Lower leg skin (tissue), 4 donors: ENCODE data around the gene TENT4A. TPM values are rescaled to one million over a fixed set of nuclear protein-coding genes. Genes with fewer than 3 reads are reported as not detected.
"Not testable (repeated sequence)": the region's sequence is repeated elsewhere in the genome, so short reads cannot be mapped to it uniquely, and the experiment has no call there.

Experiments
- DNase-seq, 2 donors: peaks; one replicate each; pipeline ENCODE4 v3.0.0-alpha.2; 2019; ENCODE audit warnings: low spot score in 2 of 2
- H3K4me3 ChIP-seq: fragments of 200-600 bp; sonication (generic); 2 replicates; pipeline ENCODE4 v1.5.1; 2017; ENCODE audit warnings: mild to moderate bottlenecking, low read depth; ENCODE audit not compliant: poor library complexity, severe bottlenecking
- POLR2A ChIP-seq, 2 donors: fragments of 450-650 bp; IDR thresholded peaks; one replicate each; pipeline ENCODE4 v1.6.1; 2016 to 2017; ENCODE audit warnings: antibody characterized with exemption in 2 of 2, mild to moderate bottlenecking in 1 of 2, moderate library complexity in 1 of 2
- WGBS, 2 donors: methylation state at CpG; one replicate each; pipeline ENCODE4 v1.1.5; 2018; 5-methylcytosine and 5-hydroxymethylcytosine counted together
- intact Hi-C: fragments of 100-400 bp; cut with DNase I; formaldehyde crosslinking; loops from one replicate; pipeline ENCODE4 v1.15.0; 2023; ENCODE audit warnings: low total_unique reads
- total RNA-seq, 4 donors: library from RNA; depleted of rRNA; stranded (reverse); fragments of >200 nt; gene quantifications; one replicate each; pipeline ENCODE4 v1.1.0, GENCODE V29; 2016
- TF ChIP-seq, protein P1 (sequence below), 3 donors: fragments of 450-650 bp; IDR thresholded peaks; one replicate each; pipeline ENCODE4 v1.5.1; 2016; ENCODE audit warnings: antibody characterized with exemption in 3 of 3, mild to moderate bottlenecking in 3 of 3, moderate library complexity in 2 of 3

TENT4A gene
- total RNA-seq, result 10 to 100 TPM; 12.9 to 51.6 (median 21.6) TPM

DNA sequence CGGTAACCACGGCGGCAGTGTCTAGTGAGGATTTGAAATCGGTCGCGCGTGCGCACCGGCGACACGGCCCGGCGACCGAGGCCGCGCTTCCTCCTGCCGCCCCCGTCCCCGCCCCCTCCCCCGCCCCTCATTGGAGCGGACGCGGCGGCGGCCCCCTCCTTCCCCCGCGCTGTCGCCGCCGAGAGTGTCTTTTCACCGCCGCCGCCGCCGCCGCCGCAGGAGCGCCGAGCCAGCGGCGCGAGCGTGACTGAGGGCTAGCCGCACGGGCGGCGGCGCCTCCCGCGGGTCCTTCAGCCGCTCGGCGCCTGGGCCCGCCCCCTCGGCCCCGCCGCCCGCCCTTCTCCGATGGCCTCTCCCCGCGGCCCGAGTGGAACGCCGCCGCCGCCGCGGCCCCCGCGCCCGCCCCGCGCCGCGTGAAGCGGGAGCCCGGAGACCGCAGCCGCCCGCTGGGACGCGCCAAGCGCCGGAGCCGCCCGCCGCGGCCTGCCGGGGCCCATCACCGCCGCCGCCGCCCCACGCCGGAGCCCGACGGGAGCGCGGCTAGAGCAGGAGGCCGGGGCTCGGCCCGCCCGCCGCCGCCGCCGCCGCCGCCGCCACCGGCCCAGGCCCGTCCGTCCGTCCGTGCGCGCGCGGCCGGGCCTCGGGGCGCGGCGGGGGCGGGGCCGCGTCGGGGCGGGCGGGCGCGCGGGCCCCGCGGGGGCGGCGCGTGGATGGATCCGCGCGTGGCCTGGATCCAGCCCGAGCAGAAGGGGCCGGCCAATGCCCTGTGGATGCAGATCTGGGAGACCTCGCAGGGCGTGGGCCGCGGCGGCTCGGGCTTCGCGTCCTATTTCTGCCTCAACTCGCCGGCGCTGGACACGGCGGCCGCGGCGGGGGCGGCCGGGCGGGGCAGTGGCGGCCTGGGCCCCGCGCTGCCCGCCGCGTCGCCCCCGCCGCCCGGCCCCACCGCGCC, at the start of gene TENT4A:
Gene TENT4A (plus strand): TSS at position 159 of the 952 bp plus-strand sequence. CDS start 552 bp downstream, at position 711.
- TF ChIP-seq, protein P1, sequence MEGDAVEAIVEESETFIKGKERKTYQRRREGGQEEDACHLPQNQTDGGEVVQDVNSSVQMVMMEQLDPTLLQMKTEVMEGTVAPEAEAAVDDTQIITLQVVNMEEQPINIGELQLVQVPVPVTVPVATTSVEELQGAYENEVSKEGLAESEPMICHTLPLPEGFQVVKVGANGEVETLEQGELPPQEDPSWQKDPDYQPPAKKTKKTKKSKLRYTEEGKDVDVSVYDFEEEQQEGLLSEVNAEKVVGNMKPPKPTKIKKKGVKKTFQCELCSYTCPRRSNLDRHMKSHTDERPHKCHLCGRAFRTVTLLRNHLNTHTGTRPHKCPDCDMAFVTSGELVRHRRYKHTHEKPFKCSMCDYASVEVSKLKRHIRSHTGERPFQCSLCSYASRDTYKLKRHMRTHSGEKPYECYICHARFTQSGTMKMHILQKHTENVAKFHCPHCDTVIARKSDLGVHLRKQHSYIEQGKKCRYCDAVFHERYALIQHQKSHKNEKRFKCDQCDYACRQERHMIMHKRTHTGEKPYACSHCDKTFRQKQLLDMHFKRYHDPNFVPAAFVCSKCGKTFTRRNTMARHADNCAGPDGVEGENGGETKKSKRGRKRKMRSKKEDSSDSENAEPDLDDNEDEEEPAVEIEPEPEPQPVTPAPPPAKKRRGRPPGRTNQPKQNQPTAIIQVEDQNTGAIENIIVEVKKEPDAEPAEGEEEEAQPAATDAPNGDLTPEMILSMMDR (IDR thresholded peaks at IDR 0.05), result no peak
- TF ChIP-seq POLR2A (IDR thresholded peaks at IDR 0.05), result peak in 1 of 2 donors; percentile 24
- H3K4me3 ChIP-seq, result peak within 1 kb of the TSS; percentile 59
- intact Hi-C loops, result no loop called here
- 1 to 2% methylated on average over 17 to 22 of the region's 174 CpGs for WGBS, 2 donors
- DNase-seq, result peak in 1 of 2 donors; percentile 88

- intact Hi-C loops, result no loop called here
- no peak for DNase-seq
- TF ChIP-seq, protein P1 (IDR thresholded peaks at IDR 0.05), result no peak
- TF ChIP-seq POLR2A (IDR thresholded peaks at IDR 0.05), result no peak
- 93 to 97% methylated on average over 15 of the region's 15 CpGs for WGBS, 2 donors
- H3K4me3 ChIP-seq, result no peak overlapping the region
Measured at GRCh38 chr5:6666762-6667161, 46.5 kb upstream of the TENT4A start.

DNA sequence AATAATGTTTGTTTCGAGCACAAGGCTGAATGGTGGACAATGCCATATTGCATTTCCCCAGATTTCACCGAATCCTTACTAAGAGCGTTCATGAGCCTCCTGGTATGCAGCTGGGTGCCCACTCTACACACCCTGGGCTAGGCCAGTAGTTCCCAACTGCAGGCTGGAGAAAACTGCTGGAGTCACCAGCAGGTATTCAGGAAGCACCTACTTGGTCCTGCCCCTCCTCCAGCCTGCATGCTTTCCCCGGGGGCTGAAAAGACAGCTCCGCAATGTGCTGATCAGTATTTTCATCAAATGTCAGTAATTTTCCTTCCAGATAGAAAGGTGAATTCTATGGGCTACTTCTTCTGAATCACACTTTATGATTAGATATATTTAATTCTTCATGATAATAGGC, 45.6 kb upstream of the TENT4A start:
- H3K4me3 ChIP-seq, result no peak overlapping the region
- no peak for DNase-seq
- 91 to 96% methylated on average over 5 of the region's 5 CpGs for WGBS, 2 donors
- intact Hi-C loops, result no loop called here
- TF ChIP-seq, protein P1 (IDR thresholded peaks at IDR 0.05), result no peak
- TF ChIP-seq POLR2A (IDR thresholded peaks at IDR 0.05), result no peak

DNA sequence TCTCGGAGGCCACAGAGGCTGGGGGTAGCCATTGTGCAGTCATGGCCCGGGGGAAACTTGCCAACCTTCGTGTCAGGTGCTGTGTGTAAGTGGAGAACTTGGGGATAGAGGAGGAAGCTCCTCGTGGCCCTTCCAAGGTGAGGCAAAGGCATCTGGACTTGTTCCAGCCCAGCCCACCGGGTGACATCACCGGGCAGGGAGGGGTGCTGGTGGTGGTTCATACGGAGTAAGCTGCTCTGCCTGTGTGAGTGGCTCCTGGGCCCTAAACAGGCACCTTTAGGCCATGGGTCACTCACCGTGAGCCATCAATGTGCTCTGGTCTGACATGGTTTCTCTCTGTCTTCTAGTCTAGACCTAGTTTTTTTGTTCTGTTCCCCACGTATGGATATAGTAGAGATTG, 44.5 kb upstream of the TENT4A start:
- intact Hi-C loops, H3K4me3 ChIP-seq, DNase-seq: not testable (repeated sequence)
- WGBS, 2 donors, result 83 to 89% methylated on average over 9 of the region's 9 CpGs

DNA sequence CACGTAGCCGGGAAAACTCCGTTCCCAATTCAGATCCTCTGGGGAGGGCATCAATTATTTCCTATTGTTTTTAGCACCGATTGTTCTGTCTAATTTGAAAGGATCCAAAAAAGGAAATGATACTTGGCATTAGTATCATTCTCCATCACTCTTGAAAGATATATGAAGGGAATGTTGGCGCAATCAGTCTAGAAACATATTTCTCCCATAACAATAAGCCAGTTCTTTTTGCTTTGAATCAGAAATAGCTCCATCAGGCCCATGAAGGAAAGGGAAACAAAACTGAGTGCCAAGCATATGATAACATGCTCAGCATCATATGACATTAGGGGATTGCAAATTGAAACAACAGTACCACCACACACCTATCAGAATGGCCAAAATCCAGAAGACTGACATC, 40.2 kb upstream of the TENT4A start:
- DNase-seq, result no peak
- H3K4me3 ChIP-seq, result no peak overlapping the region
- 67 to 72% methylated on average over 5 of the region's 5 CpGs for WGBS, 2 donors
- intact Hi-C loops, result no loop called here
- TF ChIP-seq, protein P1 (IDR thresholded peaks at IDR 0.05), result no peak
- TF ChIP-seq POLR2A (IDR thresholded peaks at IDR 0.05), result no peak

DNA sequence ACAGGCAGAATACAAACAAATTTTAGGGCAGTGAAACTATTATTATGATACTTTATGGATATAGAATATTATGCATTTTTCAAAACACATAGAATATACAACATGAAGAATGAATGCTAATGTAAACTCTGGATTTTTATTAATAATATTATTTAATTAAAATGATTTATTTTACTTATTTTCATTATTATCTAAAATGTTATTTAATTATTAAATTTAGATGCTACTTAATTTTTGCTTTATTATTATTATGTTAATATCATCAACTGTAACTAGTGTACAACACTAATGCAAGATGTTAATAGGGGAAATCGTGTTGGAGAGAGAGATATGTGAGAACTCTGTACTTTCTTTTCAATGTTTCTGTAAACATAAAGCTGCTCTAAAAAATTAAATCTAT, 39.3 kb upstream of the TENT4A start:
- intact Hi-C loops, result no loop called here
- no peak for DNase-seq
- TF ChIP-seq POLR2A (IDR thresholded peaks at IDR 0.05), result no peak
- TF ChIP-seq, protein P1 (IDR thresholded peaks at IDR 0.05), result no peak
- H3K4me3 ChIP-seq, result no peak overlapping the region
- 97 to 98% methylated on average over 1 of the region's 1 CpG for WGBS, 2 donors
